SK-N-MC (cell line): ENCODE data around the gene BABAM2.

Source experiments
- DNase-seq: peaks from one replicate; pipeline ENCODE4 v3.0.0-alpha.2; 2011; ENCODE audit warnings: low read depth, low spot score
- H3K27ac ChIP-seq: fragments of 200-600 bp; sonication (generic); 2 replicates; pipeline ENCODE4 v1.5.1; 2016; ENCODE audit warnings: mixed run types
- H3K36me3 ChIP-seq: fragments of 200-600 bp; sonication (generic); 2 replicates; pipeline ENCODE4 v1.6.1; 2017; ENCODE audit warnings: antibody characterized with exemption, low read length, mixed read lengths; ENCODE audit not compliant: insufficient read depth
- H3K4me3 ChIP-seq: fragments of 200-600 bp; sonication (generic); 2 replicates; pipeline ENCODE4 v1.5.1; 2016
- H3K9ac ChIP-seq: fragments of 200-600 bp; sonication (generic); 2 replicates; pipeline ENCODE4 v1.8.0; 2017; ENCODE audit warnings: mixed run types, mixed read lengths; ENCODE audit not compliant: insufficient read length
- H3K9me3 ChIP-seq: fragments of 200-600 bp; sonication (generic); 2 replicates; pipeline ENCODE4 v1.6.1; 2017; ENCODE audit warnings: low read depth, mild to moderate bottlenecking, antibody characterized with exemption, low read length, moderate library complexity, mixed read lengths
- EZH2 ChIP-seq: fragments of 200-600 bp; sonication (generic); IDR thresholded peaks from one replicate; pipeline ENCODE4 v1.6.1; 2017; ENCODE audit warnings: antibody characterized with exemption
- FOXP2 ChIP-seq: optimal IDR thresholded peaks from 2 replicates; pipeline ENCODE3; 2011; ENCODE audit warnings: mild to moderate bottlenecking, moderate library complexity; ENCODE audit not compliant: insufficient read depth; ENCODE audit errors: extremely low read length, control extremely low read depth
- POLR2AphosphoS5 ChIP-seq: IDR thresholded peaks from 2 replicates; pipeline ENCODE4 v1.6.1; 2012; ENCODE audit warnings: mild to moderate bottlenecking, low read depth, low read length, borderline replicate concordance

The BABAM2 gene

DNA sequence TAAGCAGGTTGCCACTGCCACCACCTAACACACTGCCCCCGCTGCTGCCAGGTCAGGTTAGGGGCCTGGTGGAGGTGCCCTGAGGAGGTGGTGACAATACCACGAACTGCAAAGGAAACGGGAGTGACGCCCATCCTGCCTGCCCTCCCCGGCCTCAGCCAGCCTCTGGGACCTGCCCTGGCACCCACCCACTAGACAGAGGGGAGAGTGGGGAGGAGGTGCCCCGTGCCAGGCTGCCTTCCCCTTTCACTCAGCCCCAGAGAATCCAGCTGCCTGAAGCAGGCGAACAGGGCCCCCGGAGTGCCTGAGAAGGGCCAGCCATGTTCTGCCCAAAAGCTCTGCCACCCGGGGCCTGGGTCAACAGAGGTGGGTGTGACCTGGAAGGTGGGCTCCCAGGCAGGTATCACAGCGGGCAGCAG is 457.6 kb downstream of the BABAM2 start:
- no peaks in the 10 kb centered on the region for H3K9me3 ChIP-seq
- TF ChIP-seq FOXP2 = no peak
- TF ChIP-seq EZH2 = no peak
- no peak overlapping the region for H3K4me3 ChIP-seq
- no peak overlapping the region for H3K27ac ChIP-seq
- no peak for DNase-seq
- no peaks in the 10 kb centered on the region for H3K36me3 ChIP-seq
- H3K9ac ChIP-seq = no peak overlapping the region

DNA sequence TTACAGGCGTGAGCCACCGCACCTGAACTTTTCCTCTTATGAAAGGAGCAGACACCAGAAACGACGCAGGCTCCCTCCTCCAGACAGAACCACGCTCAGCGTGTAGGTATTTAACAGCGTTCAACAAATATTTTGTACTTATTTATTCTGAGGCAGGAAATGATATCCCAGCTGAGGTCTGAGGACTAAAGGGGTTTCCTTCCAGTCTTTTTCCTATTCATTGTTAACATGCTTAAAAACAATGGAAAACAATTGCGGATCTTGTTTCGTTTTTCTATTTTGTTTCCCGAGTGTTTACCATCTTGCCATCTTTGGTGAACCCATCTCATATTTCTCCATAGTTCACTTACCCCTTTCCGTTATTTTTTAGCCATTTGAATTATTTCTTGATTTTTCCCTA is 458.4 kb downstream of the BABAM2 start:
- Histone ChIP-seq H3K9ac (no peak overlapping the region), H3K36me3 (no peaks in the 10 kb centered on the region), H3K27ac (no peak overlapping the region), H3K4me3 (no peak overlapping the region), H3K9me3 (no peaks in the 10 kb centered on the region)
- no peak for DNase-seq
- no peak for TF ChIP-seq FOXP2
- no peak for TF ChIP-seq EZH2
- no peak for TF ChIP-seq POLR2AphosphoS5

DNA sequence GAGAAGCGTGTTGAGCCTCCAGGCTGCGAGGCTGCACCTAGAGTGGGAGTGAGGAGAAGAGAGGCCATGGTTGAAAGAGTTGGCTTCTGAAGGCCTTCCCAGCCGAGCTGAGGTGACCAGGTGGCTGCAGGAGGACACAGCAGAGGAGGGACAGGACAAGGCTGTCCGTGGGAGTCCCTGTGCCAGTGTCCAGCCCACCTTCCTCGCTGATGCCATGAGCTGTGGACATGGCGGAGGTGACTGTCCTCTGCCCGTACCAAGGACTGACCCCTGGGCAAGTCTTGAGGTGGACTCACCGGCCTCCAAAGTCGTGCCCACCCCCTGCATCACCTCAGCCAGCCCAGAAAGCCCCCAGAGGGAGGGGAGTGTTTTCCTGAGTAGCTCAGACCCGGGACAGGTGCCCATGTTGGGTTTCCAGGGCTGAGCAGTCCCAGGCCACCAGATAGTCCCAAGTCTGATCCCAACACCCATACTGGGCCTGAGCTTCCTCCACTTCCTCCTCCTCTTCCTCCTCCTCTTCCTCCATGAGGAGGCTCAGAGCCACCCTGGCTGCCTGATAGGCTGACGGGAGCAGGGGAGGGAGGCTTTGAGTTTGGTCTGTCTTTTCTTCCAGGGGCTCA is 459.1 kb downstream of the BABAM2 start:
- TF ChIP-seq EZH2 (no peak), POLR2AphosphoS5 (no peak), FOXP2 (no peak)
- H3K4me3 ChIP-seq = no peak overlapping the region
- no peaks in the 10 kb centered on the region for H3K36me3 ChIP-seq
- no peak overlapping the region for H3K27ac ChIP-seq
- no peaks in the 10 kb centered on the region for H3K9me3 ChIP-seq
- H3K9ac ChIP-seq = no peak overlapping the region
- DNase-seq = no peak

DNA sequence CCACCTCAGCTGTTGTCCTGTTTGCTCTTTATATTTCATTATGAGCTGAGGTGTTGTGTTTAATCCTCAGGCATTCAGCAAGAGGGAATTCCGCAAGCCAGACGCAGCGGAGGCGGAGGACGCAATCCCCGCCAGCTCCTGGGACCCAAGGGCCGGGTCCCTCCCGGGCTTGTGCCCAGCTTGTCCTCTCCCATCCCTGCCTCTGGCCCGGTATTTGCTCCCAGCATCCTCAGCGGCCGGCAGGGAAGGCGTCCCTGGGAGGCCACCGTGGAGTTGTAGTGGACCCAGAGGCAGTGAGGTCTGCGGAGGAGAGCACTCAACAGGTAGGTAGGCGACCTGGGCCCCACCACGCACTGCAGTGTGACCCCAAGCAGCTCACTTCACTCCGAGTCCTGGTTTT is 459.7 kb downstream of the BABAM2 start:
- no peak overlapping the region for H3K9ac ChIP-seq
- no peak overlapping the region for H3K27ac ChIP-seq
- no peaks in the 10 kb centered on the region for H3K36me3 ChIP-seq
- H3K4me3 ChIP-seq = no peak overlapping the region
- H3K9me3 ChIP-seq = no peaks in the 10 kb centered on the region
- TF ChIP-seq POLR2AphosphoS5 (no peak), FOXP2 (no peak), EZH2 (no peak)
- DNase-seq = no peak

DNA sequence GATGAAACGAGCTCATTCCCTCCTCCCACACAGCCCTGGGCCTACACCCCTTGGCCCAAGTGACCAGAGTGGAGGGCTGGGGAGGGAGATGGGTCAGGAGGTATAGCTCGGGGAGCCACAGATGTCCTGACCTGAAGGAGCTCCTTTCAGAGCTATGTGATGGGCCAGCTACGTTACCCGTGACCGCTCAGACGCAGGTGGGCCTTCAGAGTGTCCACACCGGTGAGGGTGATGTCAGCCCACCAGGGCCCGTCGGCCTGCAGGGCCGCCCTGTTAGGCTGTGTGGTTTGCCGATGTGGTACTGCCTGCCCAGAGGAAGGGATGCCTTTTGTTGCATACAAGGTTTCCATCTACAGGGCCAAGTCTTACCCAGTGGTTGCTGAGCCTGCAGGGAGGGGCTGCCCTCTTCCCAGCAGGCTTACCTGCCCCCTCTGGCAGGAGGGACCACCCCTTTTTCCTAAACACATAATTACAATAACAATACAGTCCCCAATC is 460.3 kb downstream of the BABAM2 start:
- TF ChIP-seq FOXP2 (no peak), EZH2 (no peak), POLR2AphosphoS5 (no peak)
- no peak for DNase-seq
- no peaks in the 10 kb centered on the region for H3K36me3 ChIP-seq
- no peaks in the 10 kb centered on the region for H3K9me3 ChIP-seq
- no peak overlapping the region for H3K4me3 ChIP-seq
- H3K9ac ChIP-seq = no peak overlapping the region
- H3K27ac ChIP-seq = no peak overlapping the region

DNA sequence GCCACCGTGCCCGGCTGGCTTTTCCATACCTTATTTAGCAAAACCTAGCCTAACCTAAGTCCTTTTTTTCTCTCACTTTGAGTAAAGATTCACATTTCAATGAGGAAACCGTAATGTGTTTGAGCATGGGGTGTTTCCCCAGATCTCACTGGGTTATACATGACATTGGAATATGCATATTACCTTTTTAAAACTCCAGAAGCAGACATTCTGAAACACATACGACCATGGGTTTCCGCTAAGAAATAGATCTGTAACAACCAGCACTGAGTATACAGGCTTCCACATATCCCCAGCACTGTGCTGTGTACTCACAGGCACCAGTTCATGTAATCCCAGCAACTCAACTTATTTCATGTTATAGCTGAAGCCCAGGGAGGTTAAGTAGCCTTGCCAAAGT is 461.1 kb downstream of the BABAM2 start:
- Histone ChIP-seq H3K9ac (peak overlapping the region; percentile 37), H3K36me3 (no peaks in the 10 kb centered on the region), H3K4me3 (no peak overlapping the region), H3K9me3 (no peaks in the 10 kb centered on the region), H3K27ac (no peak overlapping the region)
- no peak for DNase-seq
- TF ChIP-seq EZH2 (no peak), POLR2AphosphoS5 (no peak), FOXP2 (no peak)

DNA sequence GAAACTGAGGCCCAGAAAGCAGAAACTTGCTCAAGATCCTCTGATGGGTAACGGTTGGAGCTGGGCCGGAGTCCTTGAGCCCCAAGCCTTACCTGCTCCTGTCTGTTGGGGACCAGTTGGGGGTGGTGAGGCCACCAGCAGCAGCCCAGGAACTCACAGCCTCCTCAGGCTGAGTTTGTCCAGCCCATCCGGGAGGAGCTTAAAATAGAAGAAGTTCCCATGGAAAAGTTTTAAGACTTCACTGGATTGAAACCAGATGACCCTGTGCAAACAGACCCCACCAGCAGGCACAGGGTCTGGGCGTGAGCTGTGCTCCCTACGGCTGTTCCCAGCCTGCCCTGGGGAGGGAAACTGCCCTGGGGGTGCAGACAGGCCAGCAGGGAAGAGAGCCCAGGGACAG is 461.6 kb downstream of the BABAM2 start:
- Histone ChIP-seq H3K36me3 (no peaks in the 10 kb centered on the region), H3K9me3 (no peaks in the 10 kb centered on the region), H3K4me3 (no peak overlapping the region), H3K9ac (peak overlapping the region; percentile 37), H3K27ac (peak overlapping the region; percentile 31; the same call in 1 of the 2 replicates)
- no peak for DNase-seq
- TF ChIP-seq POLR2AphosphoS5 (no peak), EZH2 (no peak), FOXP2 (no peak)

DNA sequence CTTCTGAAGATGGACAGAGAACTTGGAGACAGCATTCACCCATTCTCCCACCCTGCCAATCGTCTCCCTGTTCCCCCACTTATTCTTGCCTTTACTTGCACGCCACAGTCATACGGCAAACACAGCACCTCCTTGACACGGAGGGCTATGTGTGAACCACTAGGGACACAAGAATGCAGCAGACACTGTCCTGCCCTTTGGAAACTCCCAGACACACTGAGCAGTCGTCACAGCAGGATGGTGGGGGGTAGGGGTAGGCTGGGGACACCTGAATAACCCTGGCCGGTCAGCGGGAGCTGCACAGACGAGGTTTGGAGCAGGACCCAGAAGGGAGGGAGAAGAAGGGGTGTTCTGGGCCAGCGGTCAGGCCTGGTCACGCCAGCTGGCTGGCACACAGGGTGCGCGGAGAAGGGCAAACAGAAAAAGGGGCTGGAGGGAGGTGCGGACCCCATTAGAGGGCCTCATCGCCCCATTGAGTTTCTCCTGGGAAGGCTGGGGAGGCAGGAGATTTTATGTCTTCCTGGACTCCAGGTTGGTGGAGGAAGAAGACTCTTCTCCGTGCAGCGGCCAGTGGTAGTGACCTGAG is 462.2 kb downstream of the BABAM2 start:
- Histone ChIP-seq H3K4me3 (no peak overlapping the region), H3K9me3 (no peaks in the 10 kb centered on the region), H3K27ac (no peak overlapping the region; the same call in 1 of the 2 replicates), H3K9ac (no peak overlapping the region), H3K36me3 (no peaks in the 10 kb centered on the region)
- no peak for DNase-seq
- no peak for TF ChIP-seq EZH2
- TF ChIP-seq POLR2AphosphoS5 = no peak

DNA sequence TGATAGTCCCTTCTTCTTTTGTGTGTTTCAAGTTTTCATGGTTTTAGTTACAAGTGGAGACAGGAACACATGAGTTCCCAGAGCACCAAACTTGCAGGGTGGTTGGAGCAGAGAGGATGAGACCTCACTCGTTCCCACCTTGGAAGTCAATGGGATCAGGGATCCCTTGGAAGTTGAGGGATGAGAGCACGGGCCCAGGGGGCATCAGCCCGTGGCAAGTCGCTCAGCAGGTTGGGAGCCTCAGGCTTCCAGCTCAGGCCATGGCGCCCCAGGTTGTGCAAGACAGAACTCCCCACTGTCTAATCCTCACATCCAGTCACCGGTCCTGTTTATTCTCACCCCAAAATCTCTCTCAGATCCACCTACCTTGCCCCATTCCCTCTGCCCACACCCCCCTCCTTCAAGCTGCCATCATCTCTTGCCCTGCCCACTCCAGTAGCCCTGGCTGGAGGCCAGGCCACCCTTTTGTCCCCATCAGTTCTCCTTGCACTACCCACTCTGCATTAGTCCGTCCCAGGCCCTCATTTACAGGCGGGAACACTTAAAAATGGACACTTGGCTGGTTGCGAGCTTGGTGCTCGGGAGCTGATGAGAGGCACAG is 464.5 kb downstream of the BABAM2 start:
- DNase-seq = no peak
- Histone ChIP-seq H3K9me3 (no peaks in the 10 kb centered on the region), H3K27ac (no peak overlapping the region), H3K9ac (no peak overlapping the region), H3K36me3 (no peaks in the 10 kb centered on the region), H3K4me3 (no peak overlapping the region)
- TF ChIP-seq EZH2 (no peak), FOXP2 (no peak), POLR2AphosphoS5 (no peak)
